GM20431 (cell line): Measurements from ENCODE around the gene ATOH8.

Experiments
- in situ Hi-C: fragments of 300-500 bp; cut with MseI, MboI; formaldehyde crosslinking; loops from one replicate; pipeline ENCODE4 v1.15.0; 2020; ENCODE audit warnings: low sequenced_read_pairs; ENCODE audit not compliant: unreplicated experiment

ATOH8 gene

GRCh38 chr2:85794491-85795121 lies 40.8 kb downstream of the ATOH8 start:
- in situ Hi-C loops: no loop called here

- in situ Hi-C loops: no loop called here
Measured at GRCh38 chr2:85795331-85796045, 41.7 kb downstream of the ATOH8 start.

GRCh38 chr2:85796046-85796340 lies 42.2 kb downstream of the ATOH8 start:
- in situ Hi-C loops: no loop called here

GRCh38 chr2:85796341-85797262 lies 42.8 kb downstream of the ATOH8 start:
- in situ Hi-C loops: no loop called here

- in situ Hi-C loops: no loop called here
Measured at GRCh38 chr2:85797263-85797660, 43.5 kb downstream of the ATOH8 start.

GRCh38 chr2:85797921-85798320 lies 44.1 kb downstream of the ATOH8 start:
- in situ Hi-C loops: no loop called here

GRCh38 chr2:85799215-85799956 lies 45.6 kb downstream of the ATOH8 start:
- in situ Hi-C loops: no loop called here

- in situ Hi-C loops: no loop called here
Measured at GRCh38 chr2:85800586-85800985, 46.8 kb downstream of the ATOH8 start.

- in situ Hi-C loops: no loop called here
Measured at GRCh38 chr2:85801871-85802270, 48.1 kb downstream of the ATOH8 start.

- in situ Hi-C loops: no loop called here
Measured at GRCh38 chr2:85802354-85803103, 48.7 kb downstream of the ATOH8 start.

- in situ Hi-C loops: no loop called here
Measured at GRCh38 chr2:85803704-85804425, 50.1 kb downstream of the ATOH8 start.

GRCh38 chr2:85804583-85804982 lies 50.8 kb downstream of the ATOH8 start:
- in situ Hi-C loops: no loop called here

- in situ Hi-C loops: no loop called here
Measured at GRCh38 chr2:85806358-85807118, 52.7 kb downstream of the ATOH8 start.

- in situ Hi-C loops: no loop called here
Measured at GRCh38 chr2:85807756-85808155, 54.0 kb downstream of the ATOH8 start.

GRCh38 chr2:85810371-85811179 lies 56.8 kb downstream of the ATOH8 start:
- in situ Hi-C loops: no loop called here

GRCh38 chr2:85811180-85812093 lies 57.6 kb downstream of the ATOH8 start:
- in situ Hi-C loops: no loop called here
